Measurements from ENCODE around the gene CAPSL. TPM values are rescaled to one million over a fixed set of nuclear protein-coding genes. Genes with fewer than 3 reads are reported as not detected.

The CAPSL gene
- total and polyA plus RNA-seq, 2 donors (not counting 1 experiment from before 2014, with no cell fraction given) = not detected

- H3K4me2 ChIP-seq (replicated peaks; ENCODE audit: low read depth, low read length, poor library complexity, severe bottlenecking) = no peak overlapping the region
- ChIA-PET CTCF (interaction anchor here (1.0 kb wide), 1 partner anchor 144 kb away, joined by 3 read pairs; no protein-coding TSS in a partner anchor), POLR2A (no interaction called here)
- DNase-seq = no peak
- Mint-ChIP-seq H3K4me1 (peaks cover 10% of the 10 kb centered on the region), H3K4me3 (no peak overlapping the region), H3K27me3 (peaks cover 30% of the 10 kb centered on the region), H3K9me3 (ENCODE audit: insufficient read depth) (peaks cover 8% of the 10 kb centered on the region), H3K27ac (no peak overlapping the region)
- peaks cover 0 to 7% (median 0%) of the 10 kb centered on the region in 3 donors for H3K9me3 ChIP-seq (ENCODE audit: control extremely low read depth in 1 of 3, control insufficient read depth in 2 of 3, insufficient read depth in 1 of 3, low read length in 2 of 3)
- 33% methylated on average over 1 of the region's 5 CpGs for WGBS (ENCODE audit: insufficient coverage)
- ATAC-seq (ENCODE audit: low read depth) = no peak
- peaks cover 0 to 10% (median 4%) of the 10 kb centered on the region in 4 experiments for H3K27me3 ChIP-seq (replicated peaks in 1 of 4; ENCODE audit: control extremely low read depth in 1 of 4, control insufficient read depth in 3 of 4, insufficient read depth in 4 of 4, low read length in 3 of 4)
- H3K27ac ChIP-seq (ENCODE audit: low read length in 2 of 2) = no peak overlapping the region
- no peak overlapping the region for H2AFZ ChIP-seq (ENCODE audit: insufficient read depth, low read depth, low read length, poor library complexity, severe bottlenecking)
- no peaks in the 10 kb centered on the region for H3K79me2 ChIP-seq (ENCODE audit: control insufficient read depth, insufficient read depth, low read length)
- H4K20me1 ChIP-seq (ENCODE audit: control insufficient read depth, insufficient read depth, low read length, poor library complexity, severe bottlenecking) = no peaks in the 10 kb centered on the region
- H3K9ac ChIP-seq (ENCODE audit: low read length) = no peak overlapping the region
- peaks cover 6% of the 10 kb centered on the region in 2 donors for H3K4me1 ChIP-seq (ENCODE audit: control insufficient read depth in 2 of 2, insufficient read depth in 2 of 2, low read length in 2 of 2)
- intact Hi-C loops (cut with micrococcal nuclease) = loop anchor here (10.0 kb wide), 1 partner anchor 697 kb away; no protein-coding TSS in a partner anchor
- no peak overlapping the region for H3K4me3 ChIP-seq (ENCODE audit: control extremely low read depth in 1 of 5, extremely low read depth in 1 of 5, insufficient read depth in 1 of 5, low read depth in 2 of 5, low read length in 4 of 5)
- no peak for TF ChIP-seq EZH2 (IDR thresholded peaks at IDR 0.05; ENCODE audit: borderline replicate concordance, insufficient read depth, low read depth, low read length, poor library complexity, severe bottlenecking)
- no peak for TF ChIP-seq CTCF (IDR thresholded peaks at IDR 0.05)
- H3K36me3 ChIP-seq (replicated peaks in 1 of 2; ENCODE audit: control extremely low read depth in 1 of 2, control insufficient read depth in 1 of 2, extremely low read depth in 1 of 2, insufficient read depth in 2 of 2, low read length in 1 of 2) = no peaks in the 10 kb centered on the region
Measured at GRCh38 chr5:35921930-35922329, 16.5 kb downstream of the CAPSL start.

GRCh38 chr5:35920890-35921289 lies 17.5 kb downstream of the CAPSL start:
- H3K9ac ChIP-seq (ENCODE audit: low read length) = no peak overlapping the region
- H3K9me3 ChIP-seq (ENCODE audit: control extremely low read depth in 1 of 3, control insufficient read depth in 2 of 3, insufficient read depth in 1 of 3, low read length in 2 of 3) = peaks cover 0 to 7% (median 0%) of the 10 kb centered on the region in 3 donors
- H3K4me3 Mint-ChIP-seq = no peak overlapping the region
- ChIA-PET CTCF (interaction anchor here (1.0 kb wide), 1 partner anchor 142 kb away, joined by 3 read pairs; no protein-coding TSS in a partner anchor), POLR2A (no interaction called here)
- H3K27me3 Mint-ChIP-seq = peaks cover 22% of the 10 kb centered on the region
- H3K36me3 ChIP-seq (replicated peaks in 1 of 2; ENCODE audit: control extremely low read depth in 1 of 2, control insufficient read depth in 1 of 2, extremely low read depth in 1 of 2, insufficient read depth in 2 of 2, low read length in 1 of 2) = no peaks in the 10 kb centered on the region
- H3K27ac Mint-ChIP-seq = no peak overlapping the region
- H3K79me2 ChIP-seq (ENCODE audit: control insufficient read depth, insufficient read depth, low read length) = no peaks in the 10 kb centered on the region
- peaks cover 8% of the 10 kb centered on the region for H3K9me3 Mint-ChIP-seq (ENCODE audit: insufficient read depth)
- no peak overlapping the region for H3K27ac ChIP-seq (ENCODE audit: low read length in 2 of 2)
- H3K27me3 ChIP-seq (replicated peaks in 1 of 4; ENCODE audit: control extremely low read depth in 1 of 4, control insufficient read depth in 3 of 4, insufficient read depth in 4 of 4, low read length in 3 of 4) = peaks cover 0 to 10% (median 4%) of the 10 kb centered on the region in 4 experiments
- TF ChIP-seq EZH2 (IDR thresholded peaks at IDR 0.05; ENCODE audit: borderline replicate concordance, insufficient read depth, low read depth, low read length, poor library complexity, severe bottlenecking) (no peak), CTCF (IDR thresholded peaks at IDR 0.05) (no peak)
- H3K4me3 ChIP-seq (ENCODE audit: control extremely low read depth in 1 of 5, extremely low read depth in 1 of 5, insufficient read depth in 1 of 5, low read depth in 2 of 5, low read length in 4 of 5) = no peak overlapping the region
- peaks cover 6% of the 10 kb centered on the region in 2 donors for H3K4me1 ChIP-seq (ENCODE audit: control insufficient read depth in 2 of 2, insufficient read depth in 2 of 2, low read length in 2 of 2)
- 82% methylated on average over 11 of the region's 11 CpGs for WGBS (ENCODE audit: insufficient coverage)
- H3K4me1 Mint-ChIP-seq = peaks cover 10% of the 10 kb centered on the region
- ATAC-seq (ENCODE audit: low read depth) = no peak
- H3K4me2 ChIP-seq (replicated peaks; ENCODE audit: low read depth, low read length, poor library complexity, severe bottlenecking) = no peak overlapping the region
- H4K20me1 ChIP-seq (ENCODE audit: control insufficient read depth, insufficient read depth, low read length, poor library complexity, severe bottlenecking) = no peaks in the 10 kb centered on the region
- intact Hi-C loops (cut with micrococcal nuclease) = loop anchor here (10.0 kb wide), 1 partner anchor 696 kb away; no protein-coding TSS in a partner anchor
- no peak overlapping the region for H2AFZ ChIP-seq (ENCODE audit: insufficient read depth, low read depth, low read length, poor library complexity, severe bottlenecking)
- no peak for DNase-seq

All from B cell (primary cell).